ENCODE measurements around the gene DIP2B.

Gene DIP2B

GRCh38 chr12:50733706-50734105 lies 228.9 kb downstream of the DIP2B start:
- no peaks in the 10 kb centered on the region for H3K4me1 ChIP-seq (ENCODE audit: low read length)
- H3K9me3 ChIP-seq (ENCODE audit: insufficient read depth, low read length) = no peaks in the 10 kb centered on the region
- TF ChIP-seq EZH2phosphoT487 (IDR thresholded peaks at IDR 0.05; ENCODE audit: low read depth) = no peak
- no peak for TF ChIP-seq CTCF (IDR thresholded peaks at IDR 0.05; ENCODE audit: low read depth, low read length)
- H3K27ac ChIP-seq (ENCODE audit: low read length) = no peak overlapping the region
- H4K20me1 ChIP-seq (ENCODE audit: insufficient read depth, low read length) = no peaks in the 10 kb centered on the region
- no peaks in the 10 kb centered on the region for H3K79me2 ChIP-seq (ENCODE audit: low read length)
- H3K4me2 ChIP-seq (ENCODE audit: low read length) = no peak overlapping the region
- H3K4me3 ChIP-seq (ENCODE audit: low read length) = no peak overlapping the region
- H3K36me3 ChIP-seq (replicated peaks; ENCODE audit: low read depth, low read length) = peaks cover 7% of the 10 kb centered on the region
- H3K27me3 ChIP-seq (ENCODE audit: low read depth, low read length) = no peaks in the 10 kb centered on the region
- H2AFZ ChIP-seq (ENCODE audit: low read depth, low read length) = no peak overlapping the region
- no peak overlapping the region for H3K9ac ChIP-seq (ENCODE audit: low read length)

- H3K4me1 ChIP-seq (ENCODE audit: low read length) = no peaks in the 10 kb centered on the region
- no peak overlapping the region for H3K27ac ChIP-seq (ENCODE audit: low read length)
- H3K36me3 ChIP-seq (replicated peaks; ENCODE audit: low read depth, low read length) = peaks cover 12% of the 10 kb centered on the region
These were observed 229.9 kb downstream of the DIP2B start for GRCh38 chr12:50734409-50735263.

GRCh38 chr12:50739611-50740010 lies 234.8 kb downstream of the DIP2B start:
- H3K4me2 ChIP-seq (ENCODE audit: low read length) = no peak overlapping the region
- H3K9ac ChIP-seq (ENCODE audit: low read length) = no peak overlapping the region
- H3K4me1 ChIP-seq (ENCODE audit: low read length) = no peaks in the 10 kb centered on the region
- H3K27me3 ChIP-seq (ENCODE audit: low read depth, low read length) = no peaks in the 10 kb centered on the region
- no peak for TF ChIP-seq CTCF (IDR thresholded peaks at IDR 0.05; ENCODE audit: low read depth, low read length)
- no peak for TF ChIP-seq EZH2phosphoT487 (IDR thresholded peaks at IDR 0.05; ENCODE audit: low read depth)
- no peaks in the 10 kb centered on the region for H3K9me3 ChIP-seq (ENCODE audit: insufficient read depth, low read length)
- H3K4me3 ChIP-seq (ENCODE audit: low read length) = no peak overlapping the region
- no peak overlapping the region for H3K27ac ChIP-seq (ENCODE audit: low read length)
- H3K36me3 ChIP-seq (replicated peaks; ENCODE audit: low read depth, low read length) = peaks cover 15% of the 10 kb centered on the region
- H4K20me1 ChIP-seq (ENCODE audit: insufficient read depth, low read length) = no peaks in the 10 kb centered on the region
- no peak overlapping the region for H2AFZ ChIP-seq (ENCODE audit: low read depth, low read length)
- no peaks in the 10 kb centered on the region for H3K79me2 ChIP-seq (ENCODE audit: low read length)

More at GRCh38 chr12:50734409-50735263, 229.9 kb downstream of the DIP2B start:
- TF ChIP-seq CTCF (IDR thresholded peaks at IDR 0.05; ENCODE audit: low read depth, low read length) = peak; percentile 68
- no peak for TF ChIP-seq EZH2phosphoT487 (IDR thresholded peaks at IDR 0.05; ENCODE audit: low read depth)
- Histone ChIP-seq H4K20me1 (ENCODE audit: insufficient read depth, low read length) (no peaks in the 10 kb centered on the region), H2AFZ (ENCODE audit: low read depth, low read length) (no peak overlapping the region), H3K4me2 (ENCODE audit: low read length) (no peak overlapping the region), H3K9ac (ENCODE audit: low read length) (no peak overlapping the region), H3K9me3 (ENCODE audit: insufficient read depth, low read length) (no peaks in the 10 kb centered on the region), H3K79me2 (ENCODE audit: low read length) (no peaks in the 10 kb centered on the region), H3K27me3 (ENCODE audit: low read depth, low read length) (no peaks in the 10 kb centered on the region), H3K4me3 (ENCODE audit: low read length) (no peak overlapping the region)

GRCh38 chr12:50740307-50740706 lies 235.5 kb downstream of the DIP2B start:
- no peak for TF ChIP-seq EZH2phosphoT487 (IDR thresholded peaks at IDR 0.05; ENCODE audit: low read depth)
- TF ChIP-seq CTCF (IDR thresholded peaks at IDR 0.05; ENCODE audit: low read depth, low read length) = no peak
- H3K27ac ChIP-seq (ENCODE audit: low read length) = no peak overlapping the region
- no peak overlapping the region for H3K9ac ChIP-seq (ENCODE audit: low read length)
- no peak overlapping the region for H3K4me2 ChIP-seq (ENCODE audit: low read length)
- no peaks in the 10 kb centered on the region for H4K20me1 ChIP-seq (ENCODE audit: insufficient read depth, low read length)
- H3K4me1 ChIP-seq (ENCODE audit: low read length) = no peaks in the 10 kb centered on the region
- H2AFZ ChIP-seq (ENCODE audit: low read depth, low read length) = no peak overlapping the region
- peaks cover 15% of the 10 kb centered on the region for H3K36me3 ChIP-seq (replicated peaks; ENCODE audit: low read depth, low read length)
- H3K79me2 ChIP-seq (ENCODE audit: low read length) = no peaks in the 10 kb centered on the region
- no peak overlapping the region for H3K4me3 ChIP-seq (ENCODE audit: low read length)
- no peaks in the 10 kb centered on the region for H3K9me3 ChIP-seq (ENCODE audit: insufficient read depth, low read length)
- no peaks in the 10 kb centered on the region for H3K27me3 ChIP-seq (ENCODE audit: low read depth, low read length)

All from OCI-LY3 (cell line).